K562 (cell line): ENCODE data around the gene GPR42. TPM values are rescaled to one million over a fixed set of nuclear protein-coding genes. Genes with fewer than 3 reads are reported as not detected.

ENCODE experiments used
- E2F6 ChIP-seq, 2 experiments: IDR thresholded peaks; 2 replicates each; pipeline ENCODE4 v1.6.1; 2011; ENCODE audit warnings: borderline replicate concordance in 1 of 2, control low read depth in 1 of 2, low read depth in 1 of 2, low read length in 1 of 2, mild to moderate bottlenecking in 1 of 2, mixed read lengths in 1 of 2, moderate library complexity in 1 of 2; ENCODE audit not compliant: insufficient read depth in 1 of 2, insufficient read length in 1 of 2, poor library complexity in 1 of 2, severe bottlenecking in 1 of 2; ENCODE audit errors: extremely low read depth in 1 of 2
- IRF2 ChIP-seq: sonication (generic); formaldehyde crosslinking; IDR thresholded peaks from 2 replicates; pipeline ENCODE4 v1.8.1; 2022; ENCODE audit warnings: mild to moderate bottlenecking, missing genetic modification reagents
- SRF ChIP-seq, 2 experiments: fragments of 250-450, 450-650 bp in 1 of 2; sonication (Bioruptor Pico) in 1 of 2; sonication (generic) in 1 of 2; formaldehyde crosslinking; IDR thresholded peaks; 2 replicates each; pipeline versions ENCODE4 v1.5.0 to v1.5.1; 2020 to 2022; ENCODE audit warnings: mild to moderate bottlenecking in 1 of 2, missing genetic modification reagents in 1 of 2
- ZBTB12 ChIP-seq: fragments of 250-450 bp; sonication (Bioruptor Pico); IDR thresholded peaks from 2 replicates; pipeline ENCODE4 v1.4.0; 2020
- polyA plus RNA-seq, 8 experiments: library from polyadenylated mRNA; depleted of rRNA in 4 of 8; stranded (reverse) in 5 of 8; unstranded in 3 of 8; fragments of >200 nt; fragmentation: Nextera tagmentation in 2 of 8; fragmentation: Illumina TruSeq in 1 of 8; extraction: Ambion mirVana in 2 of 8; extraction: Trizol in 1 of 8; gene quantifications; 2 replicates each; pipeline versions ENCODE4 v1.2.1 to v1.2.3, GENCODE V29; 2011 to 2014; ENCODE audit warnings: inconsistent platforms in 1 of 8, missing spikeins in 1 of 8
- total RNA-seq, 7 experiments: library from RNA; depleted of rRNA in 6 of 7; stranded (reverse); fragments of >200 nt in 6 of 7; fragmentation: Illumina TruSeq in 2 of 7; extraction: Trizol in 2 of 7; gene quantifications; 2 replicates each; pipeline versions ENCODE4 v1.2.1 to v1.2.3, GENCODE V29; 2011 to 2021; ENCODE audit warnings: low replicate concordance in 1 of 7
- TF ChIP-seq, protein P1 (sequence below): fragments of 450-650 bp; IDR thresholded peaks from 2 replicates; pipeline ENCODE4 v1.6.1; 2016; ENCODE audit warnings: low read depth

GPR42 gene
- total and polyA plus RNA-seq, 9 of the 15 experiments (the other 6 are each of a cell fraction or from before 2014, with no cell fraction given) = not detected

DNA sequence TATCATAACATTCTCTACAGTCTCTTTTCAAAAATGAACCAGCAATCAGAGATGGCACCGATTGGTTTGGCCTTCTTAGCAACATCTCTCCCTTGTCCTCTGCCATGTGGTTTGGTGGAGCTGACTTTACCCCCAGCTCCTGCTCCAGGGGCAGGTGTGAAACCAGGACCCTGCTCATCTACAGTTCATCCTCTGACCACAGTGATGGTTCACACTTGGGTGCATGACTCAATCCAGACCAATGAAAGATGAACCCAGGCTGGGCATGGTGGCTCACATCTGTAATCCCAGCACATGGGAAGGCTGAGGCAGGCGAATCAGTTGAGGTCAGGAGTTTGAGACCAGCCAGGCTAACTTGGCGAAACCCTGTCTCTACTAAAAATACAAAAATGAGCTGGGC lies 43.6 kb downstream of the GPR42 start (continued):
- TF ChIP-seq ZBTB12 (no peak), E2F6 (IDR thresholded peaks at IDR 0.05; ENCODE audit: borderline replicate concordance in 1 of 2, extremely low read depth in 1 of 2, insufficient read depth in 1 of 2, insufficient read length in 1 of 2, low read depth in 1 of 2, low read length in 1 of 2, poor library complexity in 1 of 2, severe bottlenecking in 1 of 2) (no peak), SRF (CRISPR knock-in tag; IDR thresholded peaks at IDR 0.05) (no peak), IRF2 (no peak)
- TF ChIP-seq, protein P1, sequence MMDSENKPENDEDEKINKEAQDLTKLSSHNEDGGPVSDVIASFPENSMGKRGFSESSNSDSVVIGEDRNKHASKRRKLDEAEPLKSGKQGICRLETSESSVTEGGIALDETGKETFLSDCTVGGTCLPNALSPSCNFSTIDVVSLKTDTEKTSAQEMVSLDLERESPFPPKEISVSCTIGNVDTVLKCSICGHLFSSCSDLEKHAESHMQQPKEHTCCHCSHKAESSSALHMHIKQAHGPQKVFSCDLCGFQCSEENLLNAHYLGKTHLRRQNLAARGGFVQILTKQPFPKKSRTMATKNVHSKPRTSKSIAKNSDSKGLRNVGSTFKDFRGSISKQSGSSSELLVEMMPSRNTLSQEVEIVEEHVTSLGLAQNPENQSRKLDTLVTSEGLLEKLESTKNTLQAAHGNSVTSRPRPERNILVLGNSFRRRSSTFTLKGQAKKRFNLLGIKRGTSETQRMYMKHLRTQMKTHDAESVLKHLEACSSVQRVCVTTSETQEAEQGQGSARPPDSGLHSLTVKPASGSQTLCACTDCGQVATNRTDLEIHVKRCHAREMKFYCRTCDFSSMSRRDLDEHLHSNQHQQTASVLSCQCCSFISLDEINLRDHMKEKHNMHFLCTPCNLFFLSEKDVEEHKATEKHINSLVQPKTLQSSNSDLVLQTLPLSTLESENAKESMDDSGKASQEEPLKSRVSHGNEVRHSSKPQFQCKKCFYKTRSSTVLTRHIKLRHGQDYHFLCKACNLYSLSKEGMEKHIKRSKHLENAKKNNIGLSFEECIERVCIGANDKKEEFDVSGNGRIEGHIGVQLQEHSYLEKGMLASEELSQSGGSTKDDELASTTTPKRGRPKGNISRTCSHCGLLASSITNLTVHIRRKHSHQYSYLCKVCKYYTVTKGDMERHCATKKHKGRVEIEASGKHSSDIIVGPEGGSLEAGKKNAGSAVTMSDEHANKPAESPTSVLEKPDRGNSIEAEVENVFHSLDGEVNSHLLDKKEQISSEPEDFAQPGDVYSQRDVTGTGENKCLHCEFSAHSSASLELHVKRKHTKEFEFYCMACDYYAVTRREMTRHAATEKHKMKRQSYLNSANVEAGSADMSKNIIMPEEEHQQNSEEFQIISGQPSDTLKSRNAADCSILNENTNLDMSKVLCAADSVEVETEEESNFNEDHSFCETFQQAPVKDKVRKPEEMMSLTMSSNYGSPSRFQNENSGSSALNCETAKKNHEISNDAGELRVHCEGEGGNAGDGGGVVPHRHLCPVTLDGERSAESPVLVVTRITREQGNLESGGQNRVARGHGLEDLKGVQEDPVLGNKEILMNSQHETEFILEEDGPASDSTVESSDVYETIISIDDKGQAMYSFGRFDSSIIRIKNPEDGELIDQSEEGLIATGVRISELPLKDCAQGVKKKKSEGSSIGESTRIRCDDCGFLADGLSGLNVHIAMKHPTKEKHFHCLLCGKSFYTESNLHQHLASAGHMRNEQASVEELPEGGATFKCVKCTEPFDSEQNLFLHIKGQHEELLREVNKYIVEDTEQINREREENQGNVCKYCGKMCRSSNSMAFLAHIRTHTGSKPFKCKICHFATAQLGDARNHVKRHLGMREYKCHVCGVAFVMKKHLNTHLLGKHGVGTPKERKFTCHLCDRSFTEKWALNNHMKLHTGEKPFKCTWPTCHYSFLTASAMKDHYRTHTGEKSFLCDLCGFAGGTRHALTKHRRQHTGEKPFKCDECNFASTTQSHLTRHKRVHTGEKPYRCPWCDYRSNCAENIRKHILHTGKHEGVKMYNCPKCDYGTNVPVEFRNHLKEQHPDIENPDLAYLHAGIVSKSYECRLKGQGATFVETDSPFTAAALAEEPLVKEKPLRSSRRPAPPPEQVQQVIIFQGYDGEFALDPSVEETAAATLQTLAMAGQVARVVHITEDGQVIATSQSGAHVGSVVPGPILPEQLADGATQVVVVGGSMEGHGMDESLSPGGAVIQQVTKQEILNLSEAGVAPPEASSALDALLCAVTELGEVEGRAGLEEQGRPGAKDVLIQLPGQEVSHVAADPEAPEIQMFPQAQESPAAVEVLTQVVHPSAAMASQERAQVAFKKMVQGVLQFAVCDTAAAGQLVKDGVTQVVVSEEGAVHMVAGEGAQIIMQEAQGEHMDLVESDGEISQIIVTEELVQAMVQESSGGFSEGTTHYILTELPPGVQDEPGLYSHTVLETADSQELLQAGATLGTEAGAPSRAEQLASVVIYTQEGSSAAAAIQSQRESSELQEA = no peak
